OCI-M1 (cell line): ENCODE data around the gene ADGRA1.

Experiments
- DNase-seq: peaks from one replicate; lab custom pipeline; 2025; lab: John Stamatoyannopoulos, UW

ADGRA1 gene

GRCh38 chr10:133056001-133056400, 31.7 kb upstream of the ADGRA1 start:
- DNase-seq, result no peak

- no peak for DNase-seq
Measured at GRCh38 chr10:133056651-133057178, 31.0 kb upstream of the ADGRA1 start.

GRCh38 chr10:133058331-133059092, 29.2 kb upstream of the ADGRA1 start:
- peak; percentile 12 for DNase-seq

- DNase-seq, result no peak
Measured at GRCh38 chr10:133059093-133059470, 28.6 kb upstream of the ADGRA1 start.

GRCh38 chr10:133059571-133059970, 28.2 kb upstream of the ADGRA1 start:
- no peak for DNase-seq

GRCh38 chr10:133060022-133060421, 27.7 kb upstream of the ADGRA1 start:
- no peak for DNase-seq

- no peak for DNase-seq
Measured at GRCh38 chr10:133060466-133060865, 27.3 kb upstream of the ADGRA1 start.

DNA sequence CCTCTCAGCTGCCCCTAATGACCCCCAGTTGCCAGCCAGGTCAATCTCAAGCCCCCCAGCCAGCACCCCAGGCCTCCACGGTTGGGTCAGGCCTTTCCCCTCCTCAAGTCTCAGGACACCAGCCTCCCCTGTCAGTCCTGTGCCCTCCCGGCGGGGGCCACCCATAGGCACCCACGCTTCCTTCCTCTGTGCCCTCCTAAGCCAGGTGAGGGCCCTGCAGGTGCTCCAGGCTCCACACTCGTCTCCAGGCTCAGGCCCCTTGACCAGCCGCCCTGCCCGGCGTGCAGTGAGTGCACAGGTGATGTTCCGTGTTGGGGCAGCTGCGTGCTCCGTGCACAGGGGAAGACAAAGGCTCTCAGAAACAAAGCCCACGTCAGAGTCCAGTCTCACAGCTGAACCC, 26.8 kb upstream of the ADGRA1 start:
- no peak for DNase-seq

DNA sequence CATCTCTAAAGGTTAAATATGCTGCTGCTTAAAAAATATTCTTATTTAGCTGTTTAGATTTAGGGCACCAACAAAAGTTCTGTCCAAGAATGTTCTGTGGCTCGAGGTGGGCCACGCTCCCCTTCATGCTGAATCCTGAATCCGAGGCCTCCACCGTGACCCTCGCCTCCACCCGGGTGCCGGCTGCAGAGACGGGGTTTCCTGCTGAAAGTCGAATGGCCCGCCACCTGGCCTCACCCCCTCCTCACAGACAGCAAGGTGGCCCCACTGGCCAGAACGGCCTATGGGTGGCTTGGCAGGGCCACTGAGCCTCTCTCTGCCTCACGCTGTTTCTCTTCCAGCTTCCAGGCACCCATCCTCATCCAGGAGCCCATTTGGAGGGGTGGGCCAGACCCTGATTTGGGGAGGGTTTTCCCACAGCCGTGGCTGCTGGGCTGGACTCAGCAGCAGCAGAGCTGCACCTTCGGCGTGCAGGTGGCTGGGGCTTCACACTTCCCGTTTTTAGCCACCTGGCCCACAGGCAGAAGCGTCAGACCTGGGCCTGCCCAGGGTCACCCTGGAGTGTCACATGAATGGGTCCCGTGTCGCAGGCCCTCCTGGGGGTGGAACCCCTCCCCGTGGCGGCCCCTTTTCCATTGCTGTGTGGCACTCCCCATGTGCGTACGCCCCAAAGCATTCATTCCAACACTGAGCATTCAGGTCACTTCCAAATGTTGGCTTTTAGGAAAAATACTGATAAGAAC, 26.3 kb upstream of the ADGRA1 start:
- DNase-seq, result no peak

DNA sequence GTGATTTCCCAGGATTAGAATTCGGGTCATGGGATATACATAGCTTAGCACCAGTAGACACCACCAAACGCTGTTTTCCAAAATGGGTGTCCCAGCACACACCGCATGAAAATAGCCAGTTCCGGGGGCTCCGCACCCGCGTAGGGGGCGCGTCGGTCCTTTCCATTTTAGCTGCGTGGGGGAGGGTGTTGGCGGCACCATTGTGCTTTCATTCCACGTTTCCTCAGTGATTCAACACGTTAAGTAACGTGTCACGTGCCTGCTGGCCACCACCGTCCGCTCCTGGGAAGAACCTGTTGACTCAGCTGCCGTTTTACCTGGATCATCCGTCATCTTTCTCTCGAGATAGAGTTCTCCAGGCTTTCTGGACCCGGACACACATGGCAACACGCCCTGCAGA, 25.6 kb upstream of the ADGRA1 start:
- no peak for DNase-seq

GRCh38 chr10:133062635-133063034, 25.1 kb upstream of the ADGRA1 start:
- no peak for DNase-seq

DNA sequence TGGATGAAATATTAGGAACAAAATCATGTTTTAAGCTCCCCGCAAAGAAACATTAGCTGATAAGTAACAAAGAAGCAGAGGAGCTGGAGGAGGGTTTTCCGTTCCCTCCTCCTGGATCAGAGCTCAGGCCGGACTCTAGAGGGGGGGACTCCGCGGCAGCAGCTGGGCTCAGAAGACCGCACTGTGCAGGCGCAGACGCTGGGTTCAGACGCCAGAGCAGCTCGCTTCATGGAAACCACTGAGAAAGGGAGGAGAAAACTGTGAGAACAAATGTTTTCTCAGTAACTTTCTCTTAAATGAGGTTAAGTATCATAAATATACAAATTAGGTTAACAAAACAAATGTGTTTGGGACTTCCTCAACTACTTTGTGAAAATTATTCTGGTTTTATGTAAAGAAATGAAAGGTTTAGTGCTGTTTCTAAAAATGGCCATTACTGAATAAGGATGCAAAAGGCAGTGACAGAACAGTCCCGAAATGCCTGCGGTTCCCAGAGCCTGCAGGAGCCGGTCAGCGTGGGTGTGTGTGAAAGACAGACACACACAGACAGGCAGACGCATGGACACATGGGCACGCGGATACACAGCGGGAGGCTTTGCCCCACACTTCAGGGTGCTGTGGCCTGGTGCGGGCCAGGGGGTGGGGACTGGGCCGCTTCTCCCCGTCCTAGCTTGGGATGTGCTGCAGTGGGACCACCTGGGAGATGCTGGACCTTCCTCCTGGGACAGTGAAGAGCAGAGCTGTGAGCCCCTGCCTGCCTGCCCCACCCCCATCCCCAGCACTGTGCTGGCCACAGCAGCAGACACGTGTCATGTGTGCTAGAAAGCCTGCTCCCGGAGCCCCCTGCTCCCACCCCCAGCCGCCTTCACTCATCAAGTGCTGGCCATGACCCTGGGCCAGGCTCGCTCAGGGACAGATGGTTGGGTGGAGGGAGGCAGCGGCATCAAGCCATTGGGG, 20.3 kb upstream of the ADGRA1 start:
- no peak for DNase-seq

- DNase-seq, result no peak
Measured at GRCh38 chr10:133068111-133069032, 19.4 kb upstream of the ADGRA1 start.

- DNase-seq, result no peak
Measured at GRCh38 chr10:133069033-133069525, 18.6 kb upstream of the ADGRA1 start.

DNA sequence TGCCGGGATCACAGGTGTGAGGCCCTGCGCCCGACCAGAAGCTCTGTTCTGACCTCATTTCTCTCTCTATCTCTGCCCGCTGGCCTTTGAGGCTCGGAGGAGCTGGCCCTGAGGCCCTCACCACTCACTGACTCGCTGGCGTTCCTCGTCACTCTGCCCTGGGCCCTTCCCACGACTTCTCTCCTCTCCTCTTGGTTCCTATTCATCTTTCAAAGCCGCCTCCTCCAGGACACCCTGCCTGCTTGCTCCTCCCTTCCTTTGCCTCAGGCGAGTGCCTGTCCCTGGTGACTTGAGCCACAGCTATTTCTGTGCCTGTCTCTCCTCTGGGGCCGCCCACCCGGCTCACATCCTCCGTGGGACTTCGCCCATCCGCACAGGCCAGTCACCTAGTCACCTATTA, 17.3 kb upstream of the ADGRA1 start:
- DNase-seq, result no peak

- no peak for DNase-seq
Measured at GRCh38 chr10:133070810-133071209, 16.9 kb upstream of the ADGRA1 start.

DNA sequence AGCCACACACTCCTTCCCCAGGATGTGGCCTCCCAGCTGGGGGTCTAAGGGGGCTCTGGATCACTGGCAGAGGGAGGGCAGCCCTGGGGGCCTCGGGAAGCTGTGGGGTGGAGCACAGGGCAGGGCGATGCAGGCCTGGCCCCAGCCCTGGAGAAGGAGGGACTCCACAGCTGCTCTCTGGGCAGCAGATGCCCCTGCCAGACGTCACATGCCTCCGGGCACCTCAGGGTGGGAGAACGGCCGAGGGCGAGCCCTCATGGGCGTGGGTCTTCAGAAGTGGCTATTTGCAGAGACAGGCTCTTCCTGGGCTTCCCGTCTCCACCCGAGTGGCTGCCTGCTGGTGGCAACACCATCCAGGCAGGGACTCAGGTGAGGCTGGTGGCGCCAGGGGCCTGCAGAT, 16.0 kb upstream of the ADGRA1 start:
- no peak for DNase-seq

- DNase-seq, result no peak
Measured at GRCh38 chr10:133072196-133072595, 15.5 kb upstream of the ADGRA1 start.

DNA sequence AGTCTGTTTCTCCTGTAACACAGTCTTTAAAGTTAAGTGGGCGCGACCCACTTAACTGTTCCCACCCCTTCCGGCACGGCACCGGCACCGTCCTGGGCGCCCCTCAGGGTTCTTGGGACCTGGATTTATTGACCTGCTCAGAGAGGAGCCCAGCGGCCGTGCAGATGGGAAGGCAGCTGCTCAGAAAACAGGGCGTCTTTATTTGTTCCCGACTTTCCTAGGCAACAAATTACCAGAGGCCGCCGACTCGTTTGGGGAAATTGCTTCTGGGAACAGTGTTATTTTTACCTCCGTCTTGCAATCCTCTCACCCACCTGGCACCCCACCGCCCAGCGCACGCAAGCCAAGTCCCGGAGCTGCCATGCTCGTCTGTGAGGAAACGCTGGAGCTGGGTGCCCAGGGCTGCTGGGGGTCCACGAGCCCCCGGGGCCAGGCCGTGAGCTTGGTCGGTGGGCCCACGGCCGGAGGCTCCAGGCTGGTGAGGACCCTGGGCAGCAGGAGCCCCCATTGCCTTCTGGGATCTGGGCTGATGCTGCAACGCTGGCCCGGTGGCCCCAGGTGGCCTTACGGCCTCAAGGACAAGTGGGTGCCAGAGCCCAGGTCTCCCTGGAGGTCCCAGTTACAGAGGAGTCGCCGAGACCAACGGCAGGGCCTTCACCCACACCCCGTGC, 14.9 kb upstream of the ADGRA1 start:
- no peak for DNase-seq
